Stimulated activated effector memory CD8-positive, alpha-beta T cell treated with anti-CD3 and anti-CD28 coated beads, Interleukin-12 subunit alpha, Interleukin-12 subunit beta, amount 100 ng/mL, for 72 hours (primary cell): ENCODE data around the gene R3HDM2.
"Not testable (repeated sequence)": the region's sequence is repeated elsewhere in the genome, so short reads cannot be mapped to it uniquely, and the experiment has no call there.

Experiments used
- ATAC-seq: fragments of 150-1000 bp; cut with Tn5 transposase; 2 replicates; pipeline ENCODE4 v1.10.0; 2021
- DNase-seq, 2 donors: peaks; one replicate each; pipeline ENCODE4 v3.0.0; 2021 to 2022; ENCODE audit warnings: low spot score in 2 of 2
- H3K27ac Mint-ChIP-seq: one replicate; pipeline ENCODE4 v1.8.0; 2022; ENCODE audit warnings: mild to moderate bottlenecking, mixed read lengths
- H3K36me3 Mint-ChIP-seq: one replicate; pipeline ENCODE4 v1.8.0; 2022; ENCODE audit warnings: mild to moderate bottlenecking, mixed read lengths
- H3K4me1 Mint-ChIP-seq: one replicate; pipeline ENCODE4 v1.8.0; 2022; ENCODE audit warnings: mixed read lengths
- H3K4me3 Mint-ChIP-seq: one replicate; pipeline ENCODE4 v1.8.0; 2022; ENCODE audit warnings: mild to moderate bottlenecking, mixed read lengths
- H3K9me3 Mint-ChIP-seq: one replicate; pipeline ENCODE4 v1.8.0; 2022; ENCODE audit warnings: mixed read lengths

Gene R3HDM2

GRCh38 chr12:57366315-57366714, 64.5 kb downstream of the R3HDM2 start:
- Mint-ChIP-seq H3K4me1 (no peaks in the 10 kb centered on the region), H3K27ac (no peak overlapping the region), H3K4me3 (no peak overlapping the region), H3K36me3 (no peaks in the 10 kb centered on the region), H3K9me3 (peaks cover 7% of the 10 kb centered on the region)
- no peak for DNase-seq
- ATAC-seq: no peak

- H3K27ac Mint-ChIP-seq, H3K4me3 Mint-ChIP-seq: not testable (repeated sequence)
Measured at GRCh38 chr12:57364156-57364555, 66.7 kb downstream of the R3HDM2 start.

GRCh38 chr12:57360468-57360867, 70.4 kb downstream of the R3HDM2 start:
- H3K9me3 Mint-ChIP-seq: no peaks in the 10 kb centered on the region
- H3K4me3 Mint-ChIP-seq: no peak overlapping the region
- ATAC-seq: no peak

More at GRCh38 chr12:57364156-57364555, 66.7 kb downstream of the R3HDM2 start:
- H3K4me1 Mint-ChIP-seq, H3K9me3 Mint-ChIP-seq, DNase-seq, ATAC-seq, H3K36me3 Mint-ChIP-seq: not testable (repeated sequence)

DNA sequence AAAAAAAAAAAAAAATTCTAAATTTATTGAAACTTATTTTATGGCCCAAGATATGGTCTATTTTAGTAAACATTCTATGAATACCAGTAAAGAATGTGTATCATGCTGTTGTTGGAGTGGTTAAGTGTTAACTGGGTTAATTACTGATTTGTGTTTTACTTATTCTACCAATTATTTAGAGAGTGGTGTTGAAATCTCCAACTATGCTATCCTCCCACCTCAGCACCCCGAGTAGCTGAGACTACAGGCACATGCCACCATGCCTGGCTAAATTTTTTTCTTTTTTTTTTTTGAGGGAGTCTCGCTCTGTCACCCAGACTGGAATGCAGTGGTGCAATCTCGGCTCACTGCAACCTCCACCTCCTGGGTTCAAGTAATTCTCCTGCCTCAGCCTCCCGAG, 72.2 kb downstream of the R3HDM2 start:
- DNase-seq: no peak
- no peak for ATAC-seq
- Mint-ChIP-seq H3K27ac (no peak overlapping the region), H3K4me1 (no peaks in the 10 kb centered on the region), H3K4me3 (no peak overlapping the region), H3K9me3 (no peaks in the 10 kb centered on the region), H3K36me3 (peaks cover 8% of the 10 kb centered on the region)

More at GRCh38 chr12:57360468-57360867, 70.4 kb downstream of the R3HDM2 start:
- H3K27ac Mint-ChIP-seq: no peak overlapping the region
- peaks cover 8% of the 10 kb centered on the region for H3K36me3 Mint-ChIP-seq
- no peaks in the 10 kb centered on the region for H3K4me1 Mint-ChIP-seq
- DNase-seq: no peak

DNA sequence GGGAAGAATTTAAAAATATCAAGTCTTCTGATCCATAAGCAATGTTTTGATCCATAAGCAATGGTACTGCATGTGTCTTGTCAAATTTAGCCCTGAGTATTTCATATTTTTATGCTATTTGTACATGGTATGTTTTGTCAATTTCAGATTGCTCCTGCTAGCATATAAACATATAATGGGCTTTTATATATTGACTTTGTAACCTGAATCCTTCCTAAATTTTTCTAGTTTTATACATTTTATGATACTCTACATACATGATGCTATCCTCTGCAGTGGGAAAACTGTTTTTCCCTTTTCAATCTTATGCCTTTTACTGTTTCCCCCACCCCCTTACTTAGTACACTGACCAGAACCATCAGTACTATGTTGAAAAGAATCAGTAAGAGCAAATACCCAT, 75.1 kb downstream of the R3HDM2 start:
- no peak for DNase-seq

GRCh38 chr12:57352166-57352565, 78.7 kb downstream of the R3HDM2 start:
- no peak overlapping the region for H3K27ac Mint-ChIP-seq
- H3K36me3 Mint-ChIP-seq: peaks cover 31% of the 10 kb centered on the region
- H3K4me3 Mint-ChIP-seq: no peak overlapping the region
- no peaks in the 10 kb centered on the region for H3K4me1 Mint-ChIP-seq
- H3K9me3 Mint-ChIP-seq: no peaks in the 10 kb centered on the region
- no peak for DNase-seq
- ATAC-seq: no peak

More for the DNA sequence above, 75.1 kb downstream of the R3HDM2 start:
- no peak for ATAC-seq
- Mint-ChIP-seq H3K27ac (no peak overlapping the region), H3K4me1 (no peaks in the 10 kb centered on the region), H3K4me3 (no peak overlapping the region), H3K9me3 (no peaks in the 10 kb centered on the region), H3K36me3 (peaks cover 9% of the 10 kb centered on the region)

GRCh38 chr12:57347284-57347683, 83.6 kb downstream of the R3HDM2 start:
- peaks cover 22% of the 10 kb centered on the region for H3K4me1 Mint-ChIP-seq
- no peaks in the 10 kb centered on the region for H3K9me3 Mint-ChIP-seq
- no peak overlapping the region for H3K27ac Mint-ChIP-seq
- H3K36me3 Mint-ChIP-seq: peaks cover 36% of the 10 kb centered on the region
- ATAC-seq: no peak
- H3K4me3 Mint-ChIP-seq: no peak overlapping the region
- DNase-seq: no peak

DNA sequence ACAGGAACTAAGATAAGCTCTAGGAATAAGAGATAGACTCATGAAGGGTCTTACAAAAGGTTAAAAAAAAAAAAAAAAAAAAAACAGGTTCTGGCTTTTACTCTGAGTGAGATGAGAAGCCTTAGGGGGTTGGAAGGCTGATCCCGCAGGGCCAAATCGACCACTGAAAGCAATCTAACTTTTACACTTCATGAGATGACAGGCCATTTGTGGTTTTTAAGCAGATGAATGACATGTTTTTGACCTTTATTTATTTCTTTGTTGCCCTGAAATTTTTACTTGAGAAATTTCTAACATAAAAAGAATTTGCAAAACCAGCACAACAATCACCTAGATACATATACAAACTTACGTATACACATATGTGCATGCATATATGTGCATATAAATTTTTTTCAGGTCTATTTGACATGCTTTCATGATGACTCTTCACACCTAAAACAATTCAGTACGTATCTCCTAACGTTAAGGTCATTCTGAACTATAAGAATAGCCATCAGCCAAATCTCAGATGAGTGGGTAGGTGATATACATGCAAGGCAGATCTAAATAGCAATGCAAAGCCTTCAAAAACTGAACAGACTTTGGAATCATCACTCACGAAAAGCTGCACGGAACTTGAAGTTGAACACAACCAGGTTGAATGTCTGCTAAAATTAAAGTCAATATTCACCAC, 87.0 kb downstream of the R3HDM2 start:
- H3K27ac Mint-ChIP-seq: no peak overlapping the region
- peaks cover 22% of the 10 kb centered on the region for H3K36me3 Mint-ChIP-seq
- H3K9me3 Mint-ChIP-seq: no peaks in the 10 kb centered on the region
- ATAC-seq: peak; percentile 88
- DNase-seq: no peak
- no peak overlapping the region for H3K4me3 Mint-ChIP-seq
- H3K4me1 Mint-ChIP-seq: peaks cover 24% of the 10 kb centered on the region

- Mint-ChIP-seq H3K4me3 (no peak overlapping the region), H3K36me3 (peaks cover 10% of the 10 kb centered on the region), H3K4me1 (peaks cover 24% of the 10 kb centered on the region), H3K9me3 (no peaks in the 10 kb centered on the region), H3K27ac (peak overlapping the region; percentile 75)
- ATAC-seq (no peak), DNase-seq (no peak)
Measured at GRCh38 chr12:57342207-57342691, 88.6 kb downstream of the R3HDM2 start.

- Mint-ChIP-seq H3K4me1 (peaks cover 24% of the 10 kb centered on the region), H3K27ac (no peak overlapping the region), H3K9me3 (no peaks in the 10 kb centered on the region), H3K4me3 (no peak overlapping the region), H3K36me3 (peaks cover 8% of the 10 kb centered on the region)
- no peak for DNase-seq
- no peak for ATAC-seq
Measured at GRCh38 chr12:57341275-57341990, 89.4 kb downstream of the R3HDM2 start.

DNA sequence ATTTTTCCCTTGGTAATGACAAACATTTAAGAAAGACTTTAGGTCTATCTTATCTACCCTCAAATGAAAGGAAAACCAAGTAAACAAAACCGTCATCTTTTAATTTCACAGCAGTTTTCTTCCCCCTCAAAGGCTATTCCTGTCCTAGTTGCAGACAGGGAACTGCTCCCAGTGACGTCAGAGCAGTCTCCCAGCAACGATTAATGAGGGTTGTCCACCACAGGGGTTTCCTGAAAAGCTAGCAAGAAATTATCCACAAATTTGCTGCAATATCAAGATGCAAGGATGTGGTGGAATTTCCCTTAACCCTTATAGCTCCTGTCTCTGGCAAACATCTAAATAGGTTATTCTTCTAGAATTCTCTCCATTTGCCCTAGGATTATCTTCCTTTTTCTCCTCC, 90.7 kb downstream of the R3HDM2 start:
- DNase-seq: no peak
- H3K4me3 Mint-ChIP-seq: no peak overlapping the region
- H3K9me3 Mint-ChIP-seq: no peaks in the 10 kb centered on the region
- ATAC-seq: no peak
- H3K36me3 Mint-ChIP-seq: peaks cover 5% of the 10 kb centered on the region
- no peak overlapping the region for H3K27ac Mint-ChIP-seq
- H3K4me1 Mint-ChIP-seq: peaks cover 24% of the 10 kb centered on the region

GRCh38 chr12:57336299-57336698, 94.5 kb downstream of the R3HDM2 start:
- DNase-seq, H3K4me1 Mint-ChIP-seq, H3K4me3 Mint-ChIP-seq, ATAC-seq, H3K27ac Mint-ChIP-seq, H3K9me3 Mint-ChIP-seq: not testable (repeated sequence)
- peaks cover 17% of the 10 kb centered on the region for H3K36me3 Mint-ChIP-seq

DNA sequence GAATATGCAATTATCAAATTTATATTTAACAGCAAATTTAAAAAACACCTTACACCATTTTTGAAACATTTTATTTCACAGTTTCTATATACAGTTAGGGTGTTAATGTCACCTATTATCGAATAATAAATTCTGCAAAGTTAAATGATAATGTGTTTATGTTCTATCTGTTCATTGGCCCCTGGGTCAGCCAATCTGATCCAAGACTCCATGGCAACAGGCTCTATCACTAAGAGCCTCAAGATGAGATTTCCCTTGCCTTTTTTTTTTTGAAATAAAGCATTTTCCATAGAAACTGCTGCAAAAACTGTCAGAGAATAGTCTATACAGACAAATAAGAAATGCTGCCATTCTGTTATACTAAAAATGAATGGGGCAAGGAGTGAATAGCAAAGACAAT, 96.6 kb downstream of the R3HDM2 start:
- peaks cover 20% of the 10 kb centered on the region for H3K36me3 Mint-ChIP-seq
- DNase-seq (no peak), ATAC-seq (no peak)
- H3K4me1 Mint-ChIP-seq: no peaks in the 10 kb centered on the region
- no peak overlapping the region for H3K4me3 Mint-ChIP-seq
- H3K9me3 Mint-ChIP-seq: no peaks in the 10 kb centered on the region
- H3K27ac Mint-ChIP-seq: no peak overlapping the region

GRCh38 chr12:57332646-57333312, 98.1 kb downstream of the R3HDM2 start:
- no peak overlapping the region for H3K27ac Mint-ChIP-seq
- no peaks in the 10 kb centered on the region for H3K4me1 Mint-ChIP-seq
- H3K36me3 Mint-ChIP-seq: peaks cover 21% of the 10 kb centered on the region
- no peak overlapping the region for H3K4me3 Mint-ChIP-seq
- DNase-seq (no peak), ATAC-seq (no peak)
- H3K9me3 Mint-ChIP-seq: no peaks in the 10 kb centered on the region

DNA sequence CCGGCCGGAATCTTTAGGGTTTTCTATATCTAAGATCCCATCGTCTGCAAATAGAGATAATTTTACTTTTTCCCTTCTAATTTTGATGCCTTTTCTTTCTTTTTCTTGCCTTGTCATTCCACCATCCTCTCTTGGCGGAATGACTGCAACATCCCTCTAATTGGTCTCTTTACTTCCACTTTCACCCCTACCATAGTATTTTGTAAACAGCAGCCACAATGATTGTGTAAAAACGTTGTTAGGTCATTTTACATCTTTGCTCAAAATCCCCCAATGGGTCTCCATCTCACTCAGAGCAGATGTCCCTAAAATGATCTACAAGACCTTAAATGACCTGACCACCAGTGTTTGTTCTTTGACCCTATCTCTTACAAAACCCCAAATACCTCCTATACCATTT, 99.9 kb downstream of the R3HDM2 start:
- ATAC-seq (no peak), DNase-seq (no peak)
- no peaks in the 10 kb centered on the region for H3K4me1 Mint-ChIP-seq
- H3K36me3 Mint-ChIP-seq: peaks cover 30% of the 10 kb centered on the region
- no peaks in the 10 kb centered on the region for H3K9me3 Mint-ChIP-seq
- no peak overlapping the region for H3K27ac Mint-ChIP-seq
- no peak overlapping the region for H3K4me3 Mint-ChIP-seq
